NCI-H1417 treated with DMSO at 0.1 percent for 48 hours (cell line): ENCODE measurements around the gene UBXN10.

Experiments
- DNase-seq: peaks from one replicate; lab custom pipeline; 2025; lab: John Stamatoyannopoulos, UW

Gene UBXN10

DNA sequence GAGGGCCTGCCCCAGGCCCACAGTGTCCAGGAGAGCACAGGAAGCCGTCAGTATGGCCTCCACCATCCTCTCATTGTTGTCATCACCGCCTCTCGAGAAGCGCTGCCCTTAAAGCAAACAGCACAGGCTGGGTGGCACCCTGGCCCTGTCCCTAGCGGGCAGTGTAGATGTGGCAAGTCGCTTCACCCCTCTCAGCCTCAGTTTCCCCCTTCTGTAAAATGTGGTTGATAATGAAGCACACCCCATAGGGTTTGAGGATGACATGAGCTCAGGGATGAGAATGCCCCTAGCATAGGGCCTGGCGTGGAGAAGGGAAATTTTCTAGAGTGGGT, 33.3 kb upstream of the UBXN10 start:
- DNase-seq, result no peak

DNA sequence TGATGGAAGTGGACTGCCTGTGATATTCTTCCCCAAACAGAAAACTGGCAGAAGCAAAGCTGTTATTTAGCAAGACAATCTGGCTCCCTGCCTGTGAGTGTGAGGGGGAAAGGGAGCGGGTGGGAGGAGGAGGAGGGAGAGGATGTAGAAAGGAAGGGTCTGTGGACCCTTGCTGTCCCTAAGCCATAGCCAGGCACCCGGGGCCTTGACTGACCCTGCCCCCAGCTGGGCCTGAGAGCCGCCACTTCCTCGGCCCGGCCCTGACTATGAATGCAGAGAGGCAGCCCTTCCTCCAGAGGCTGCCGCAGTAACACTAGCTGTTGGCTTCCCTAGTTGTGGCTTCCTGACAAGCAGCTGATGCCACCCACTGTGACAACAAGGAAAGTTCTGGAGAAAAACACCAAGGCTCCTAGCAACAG, 32.9 kb upstream of the UBXN10 start:
- DNase-seq, result no peak

DNA sequence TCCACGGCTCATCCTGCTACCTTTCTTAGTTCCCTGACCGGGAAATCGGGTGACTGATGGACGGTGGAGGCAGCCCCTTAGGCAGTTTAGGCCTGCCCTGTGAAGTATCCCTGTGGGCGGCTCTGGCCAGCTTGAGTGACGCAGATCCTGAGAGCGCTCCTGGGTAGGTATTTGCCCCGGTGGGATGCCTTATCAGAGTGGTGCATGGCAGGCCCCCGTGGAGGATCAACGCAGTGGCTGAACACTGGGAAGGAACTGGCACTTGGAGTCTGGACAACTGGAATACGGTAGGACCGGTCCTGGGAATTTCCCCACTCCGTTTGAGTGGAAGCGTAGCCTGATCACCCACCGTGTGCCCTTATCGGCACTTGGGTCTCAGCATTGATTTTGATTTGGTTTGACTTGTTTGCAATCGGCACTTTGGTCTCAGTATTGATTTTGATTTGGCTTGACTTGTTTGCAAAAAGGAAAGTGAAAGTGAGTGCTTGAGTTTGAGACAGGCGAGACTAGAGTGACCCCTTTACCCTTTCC, 31.5 kb upstream of the UBXN10 start:
- DNase-seq, result no peak

DNA sequence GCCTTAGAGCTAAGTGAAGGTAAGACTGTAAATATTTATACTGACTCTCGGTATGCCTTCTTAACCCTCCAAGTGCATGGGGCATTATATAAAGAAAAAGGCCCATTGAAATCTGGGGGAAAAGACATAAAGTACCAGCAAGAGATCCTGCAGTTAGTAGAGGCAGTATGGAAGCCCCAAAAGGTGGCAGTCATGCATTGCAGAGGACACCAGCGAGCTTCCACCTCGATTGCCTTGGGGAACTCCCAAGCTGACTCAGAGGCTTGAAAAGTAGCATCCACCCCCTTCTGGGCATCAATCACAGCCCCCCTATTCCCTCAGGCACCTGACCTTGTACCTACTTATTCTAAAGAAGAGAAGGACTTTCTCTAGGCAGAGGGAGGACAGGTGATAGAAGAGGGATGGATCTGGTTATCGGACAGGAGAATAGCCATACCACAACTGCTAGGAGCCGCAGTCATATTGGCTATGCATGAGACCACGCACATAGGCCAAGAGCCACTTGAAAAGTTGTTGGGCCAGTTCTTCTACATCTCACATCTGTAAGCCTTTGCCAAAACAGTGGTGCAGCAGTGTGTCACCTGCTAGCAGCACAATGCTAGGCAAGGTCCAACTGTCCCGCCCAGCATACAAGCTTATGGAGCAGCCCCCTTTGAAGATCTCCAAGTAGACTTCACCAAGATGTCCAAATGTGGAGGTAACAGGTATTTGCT, 27.4 kb upstream of the UBXN10 start:
- no peak for DNase-seq

DNA sequence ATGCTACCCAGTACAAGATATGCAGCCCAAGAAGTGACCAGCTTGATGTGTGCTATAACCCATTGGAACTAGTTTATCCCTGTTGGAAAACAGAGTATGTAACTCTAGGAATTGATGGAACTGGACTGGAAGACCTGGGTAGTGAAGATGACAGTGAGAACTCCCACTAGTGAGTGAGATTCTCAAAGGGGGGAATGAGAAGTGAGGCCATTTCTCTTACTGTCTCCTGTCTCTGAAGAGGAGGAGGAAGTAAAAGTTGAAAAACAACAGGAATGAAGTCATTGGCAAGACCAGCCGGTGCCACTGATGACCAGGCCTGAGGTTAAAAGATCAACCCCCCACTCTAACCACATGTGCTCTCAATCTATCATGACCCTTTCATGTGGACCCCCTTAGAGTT, 25.9 kb upstream of the UBXN10 start:
- no peak for DNase-seq

DNA sequence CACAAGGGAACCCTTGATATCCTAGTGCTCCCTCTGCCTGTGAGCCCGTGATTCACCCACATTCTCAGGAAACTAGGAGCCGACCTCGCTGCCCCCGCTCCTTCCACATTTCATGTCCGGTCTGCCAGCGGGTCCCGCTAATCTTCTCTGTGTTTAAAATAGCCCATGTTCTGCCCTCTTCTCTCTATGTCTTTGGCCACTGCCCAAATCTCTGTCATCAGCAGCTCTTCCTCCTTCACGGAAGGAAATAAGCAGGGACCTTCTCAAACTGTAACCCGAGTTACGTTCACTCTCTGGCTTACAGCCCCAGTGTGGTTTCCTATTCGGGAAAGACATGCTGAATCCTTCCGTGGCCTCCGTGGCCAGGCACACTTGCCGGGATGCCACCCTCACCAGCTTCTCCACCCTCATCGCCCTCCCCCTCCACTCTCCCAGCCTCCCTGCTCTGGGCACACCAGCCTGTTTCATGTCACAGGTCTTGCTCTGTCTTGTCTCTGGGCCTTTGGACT, 21.1 kb upstream of the UBXN10 start:
- no peak for DNase-seq

DNA sequence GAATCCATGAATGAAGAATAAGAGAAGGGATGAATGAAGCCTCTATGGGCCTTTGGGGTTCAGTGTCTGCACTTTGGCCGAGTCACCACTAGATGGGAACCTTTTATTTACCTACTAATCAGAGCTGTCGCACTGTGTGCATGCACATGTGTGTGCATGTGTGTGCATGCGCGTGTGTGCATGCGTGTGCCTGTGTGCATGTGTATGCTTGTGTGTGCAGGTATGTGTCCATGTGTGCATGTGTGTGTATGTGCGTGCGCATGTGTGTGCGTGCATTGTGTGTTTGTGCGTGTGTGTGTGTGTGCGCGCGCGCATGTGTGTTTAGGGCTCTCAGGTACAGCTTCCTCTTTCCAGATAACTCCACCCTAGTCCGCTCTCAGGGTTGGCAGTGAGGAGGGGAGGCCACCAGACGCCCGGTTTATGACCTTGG, 20.4 kb upstream of the UBXN10 start:
- DNase-seq, result no peak

DNA sequence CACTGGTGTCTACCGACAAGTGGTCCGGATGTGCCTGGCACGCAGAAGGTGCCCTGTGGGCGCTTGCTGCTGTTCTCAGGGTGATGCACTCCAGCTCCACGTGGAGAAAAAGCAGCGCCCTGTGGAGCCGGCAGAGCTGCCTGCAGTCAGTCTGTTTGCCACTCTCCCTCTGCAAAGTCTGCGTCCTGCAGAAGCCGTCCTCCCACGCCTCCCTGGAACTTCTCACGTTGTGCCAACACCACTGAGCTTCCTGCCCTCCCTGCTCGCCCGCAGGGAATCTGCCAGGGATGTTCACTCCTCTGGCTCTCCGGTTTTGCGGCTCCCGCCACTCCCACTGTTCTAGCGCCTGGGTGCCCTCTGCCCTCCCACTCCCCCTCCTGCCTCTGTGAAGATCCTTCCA, 19.8 kb upstream of the UBXN10 start:
- DNase-seq, result no peak

DNA sequence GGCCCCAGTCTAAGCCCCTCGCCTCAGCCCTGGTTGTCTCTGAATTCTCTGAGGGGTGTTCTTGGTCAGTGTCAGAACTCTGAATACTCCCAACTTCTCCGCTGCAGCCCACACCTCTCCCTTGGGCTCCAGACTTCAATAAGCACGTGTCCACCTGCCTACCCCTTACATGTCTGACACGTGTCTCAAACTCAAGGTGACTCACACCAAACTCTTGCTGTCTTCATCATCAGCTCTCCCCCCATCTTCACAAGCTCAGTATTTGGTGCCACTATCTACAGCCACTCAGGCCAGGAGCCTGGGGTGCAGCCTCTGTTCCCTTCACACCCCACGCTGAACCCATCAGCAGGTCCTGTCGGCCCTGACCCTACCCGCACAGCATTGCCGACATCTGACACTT, 18.8 kb upstream of the UBXN10 start:
- no peak for DNase-seq

DNA sequence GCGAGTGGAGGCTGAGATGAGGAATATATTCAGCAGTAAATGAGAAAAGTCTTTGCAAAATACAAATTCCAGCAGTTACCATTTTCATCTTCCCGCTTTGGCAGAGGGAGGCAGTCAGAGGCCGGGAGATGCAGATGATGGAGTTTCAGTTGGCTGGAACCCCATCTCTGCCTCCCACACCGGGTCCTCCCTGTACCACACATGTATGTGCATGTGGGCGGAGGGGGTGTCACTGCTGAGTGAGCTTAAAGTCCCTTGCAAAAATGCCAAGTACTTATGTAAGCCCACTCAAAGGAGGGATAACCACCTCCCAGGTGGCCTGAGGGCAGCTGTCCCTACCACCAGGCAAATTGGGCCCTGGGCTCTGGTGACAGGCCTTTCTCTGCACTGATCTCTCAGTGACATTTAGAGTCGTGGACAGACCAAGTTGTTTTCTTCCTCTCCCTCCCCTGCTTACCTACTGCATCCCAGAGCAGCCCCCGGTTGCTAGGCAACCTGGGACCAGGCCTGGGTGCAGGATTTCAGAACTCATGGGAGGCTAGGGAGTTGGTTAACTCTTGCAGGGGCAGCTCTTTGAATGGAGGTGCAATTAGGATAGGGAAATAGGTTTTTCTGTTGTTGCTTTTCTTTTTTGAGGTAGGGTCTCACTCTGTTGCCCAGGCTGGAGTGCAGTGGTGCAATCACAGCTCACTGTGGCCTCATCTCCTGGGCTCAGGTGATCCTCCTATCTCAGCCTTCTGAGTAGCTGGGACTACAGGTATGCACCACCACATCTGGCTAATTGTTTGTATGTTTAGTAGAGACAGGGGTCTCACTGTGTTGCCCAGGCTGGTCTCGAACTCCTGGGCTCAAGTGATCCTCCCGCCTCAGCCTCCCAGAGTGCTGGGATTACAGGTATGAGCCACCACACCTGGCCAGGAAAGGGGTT, 17.1 kb upstream of the UBXN10 start:
- DNase-seq, result no peak

DNA sequence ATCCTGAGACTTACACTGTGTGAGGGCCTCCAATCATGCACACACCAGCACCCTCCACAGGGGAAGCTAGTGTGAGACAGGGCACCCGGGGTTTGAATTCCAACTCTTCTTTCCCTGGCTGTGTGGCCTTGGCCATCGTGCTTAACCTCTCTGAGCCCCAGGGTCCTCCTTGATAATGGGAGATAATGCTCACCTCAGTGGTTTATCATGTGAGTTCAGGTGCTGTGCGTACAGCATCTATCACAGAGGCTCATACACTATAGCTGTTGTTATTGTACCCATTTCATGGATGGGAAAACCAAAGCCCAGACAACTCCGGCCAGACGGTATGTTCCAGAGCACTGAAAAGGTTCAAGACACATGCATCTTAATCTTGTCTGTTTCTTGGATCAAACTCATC, 16.0 kb upstream of the UBXN10 start:
- DNase-seq, result no peak

DNA sequence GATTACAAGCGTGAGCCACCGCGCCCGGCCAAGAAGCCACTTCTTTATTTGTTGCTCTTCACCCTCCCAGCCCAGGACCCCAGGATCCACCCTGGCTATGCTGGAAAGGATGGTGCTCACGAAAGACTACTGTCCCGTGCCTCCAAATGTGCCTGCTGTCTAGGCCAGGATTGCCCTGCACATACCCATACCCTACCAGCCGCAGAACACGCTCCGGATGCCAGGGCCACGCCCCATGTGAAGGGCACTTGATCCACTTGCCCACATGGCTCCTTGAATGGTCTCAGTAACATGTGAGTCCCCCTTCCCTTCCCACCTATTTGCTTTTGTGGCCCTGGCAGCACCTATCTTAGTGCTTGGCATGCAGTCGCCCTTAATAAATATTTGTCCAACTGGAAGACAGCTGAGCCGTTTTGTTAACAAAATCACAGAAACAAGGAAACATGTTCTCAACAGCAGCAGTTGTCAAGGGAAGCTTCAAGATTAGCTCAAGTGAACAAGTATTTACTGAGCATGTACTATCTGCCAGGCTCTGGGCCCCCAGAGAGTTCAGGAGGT, 13.8 kb upstream of the UBXN10 start:
- DNase-seq, result no peak

DNA sequence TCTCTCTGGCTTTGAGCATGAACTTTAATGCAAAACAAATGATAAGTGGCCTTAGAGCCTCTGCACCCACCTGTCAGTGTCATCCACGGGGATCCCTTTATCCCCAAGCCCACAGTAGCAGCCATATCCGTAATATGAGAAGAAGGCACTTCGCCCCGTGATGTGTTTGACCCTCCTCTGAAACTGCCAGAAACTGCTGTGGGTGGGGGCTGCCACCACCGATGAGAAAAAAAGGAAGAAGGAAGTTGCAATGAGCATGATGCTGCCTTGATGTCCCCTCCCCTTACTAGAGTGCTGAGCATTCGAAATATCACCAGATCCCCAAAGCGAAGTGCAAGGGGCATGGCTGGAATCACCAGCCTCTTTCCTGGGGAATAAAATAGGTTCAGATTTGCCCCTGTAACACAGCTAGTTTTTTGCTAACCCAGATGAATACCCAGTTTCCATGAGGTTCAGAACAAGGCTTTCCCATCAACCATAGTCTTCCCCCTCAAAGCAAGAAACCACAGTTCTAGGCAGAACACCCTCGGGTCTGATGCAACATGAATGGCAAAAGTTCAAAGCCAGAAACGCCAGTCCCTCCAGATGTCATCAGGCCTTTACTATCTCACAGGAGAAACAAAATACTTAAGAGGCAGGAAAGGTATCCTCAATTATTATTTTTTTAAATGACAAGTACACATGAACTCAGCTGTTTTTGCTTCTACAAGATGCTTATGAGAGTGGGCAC, 10.8 kb upstream of the UBXN10 start:
- DNase-seq, result no peak

DNA sequence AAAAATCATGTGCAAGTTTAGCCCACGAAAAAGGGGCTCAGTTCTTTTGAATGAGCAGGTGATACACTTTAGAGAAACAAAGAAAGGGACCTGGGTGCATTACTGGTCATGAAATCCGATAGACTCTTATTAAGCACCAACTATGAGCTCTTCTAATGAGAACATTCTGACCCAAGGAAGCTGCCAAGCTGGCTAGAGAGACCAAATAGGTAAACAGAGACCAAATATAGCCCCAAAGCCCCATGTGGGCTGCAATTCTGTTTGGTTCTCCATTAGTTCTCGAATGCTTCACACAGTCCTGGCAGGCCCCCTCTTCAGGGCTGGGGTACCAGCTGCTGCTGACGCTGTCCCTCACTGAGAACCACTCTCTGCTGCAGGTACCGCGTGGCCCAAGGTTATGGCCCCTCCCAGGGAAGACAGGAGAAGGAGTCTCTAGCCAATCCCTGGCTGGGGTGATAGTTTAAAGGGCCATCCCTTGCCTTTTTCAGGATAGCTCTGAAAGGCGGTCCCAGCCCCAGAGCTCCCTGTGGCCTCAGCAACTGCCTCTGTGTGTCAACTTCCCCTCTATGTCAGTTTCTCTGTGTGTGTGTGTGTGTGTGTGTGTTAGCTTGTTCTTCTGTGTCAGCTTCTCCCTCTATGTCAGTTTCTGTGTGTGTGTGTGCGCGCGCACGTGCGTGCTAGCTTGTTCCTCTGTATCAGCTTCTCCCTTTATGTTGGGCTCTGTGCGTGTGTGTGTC, 7.1 kb upstream of the UBXN10 start:
- no peak for DNase-seq

DNA sequence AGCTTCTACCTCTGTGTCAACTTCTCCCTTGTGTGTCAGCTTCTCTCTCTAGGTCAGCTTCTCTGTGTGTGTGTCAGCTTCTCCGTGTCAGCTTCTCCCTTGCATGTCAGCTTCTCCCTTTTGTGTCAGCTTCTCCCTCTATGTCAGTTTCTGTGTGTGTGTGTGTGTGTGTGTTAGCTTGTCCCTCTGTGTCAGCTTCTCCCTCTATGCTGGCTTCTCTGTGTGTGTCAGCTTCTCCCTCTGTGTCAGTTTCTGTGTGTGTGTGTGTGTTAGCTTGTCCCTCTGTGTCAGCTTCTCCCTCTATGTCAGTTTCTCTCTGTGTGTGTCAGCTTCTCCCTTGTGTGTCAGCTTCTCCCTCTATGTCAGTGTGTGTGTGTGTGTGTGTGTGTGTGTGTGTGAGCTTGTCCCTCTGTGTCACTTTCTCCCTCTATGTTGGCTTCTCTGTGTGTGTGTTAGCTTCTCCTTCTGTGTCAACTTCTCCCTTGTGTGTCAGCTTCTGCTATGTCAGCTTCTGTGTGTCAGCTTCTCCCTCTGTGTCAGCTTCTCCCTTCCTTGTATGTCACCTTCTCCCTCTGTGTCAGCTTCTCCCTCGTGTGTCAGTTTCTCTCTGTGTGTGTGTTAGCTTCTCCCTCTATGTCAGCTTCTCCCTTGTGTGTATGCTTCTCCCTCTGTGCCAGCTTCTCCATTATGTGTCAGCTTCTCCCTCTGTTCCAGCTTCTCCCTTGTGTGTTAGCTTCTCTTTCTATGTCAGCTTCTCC, 6.3 kb upstream of the UBXN10 start:
- no peak for DNase-seq

DNA sequence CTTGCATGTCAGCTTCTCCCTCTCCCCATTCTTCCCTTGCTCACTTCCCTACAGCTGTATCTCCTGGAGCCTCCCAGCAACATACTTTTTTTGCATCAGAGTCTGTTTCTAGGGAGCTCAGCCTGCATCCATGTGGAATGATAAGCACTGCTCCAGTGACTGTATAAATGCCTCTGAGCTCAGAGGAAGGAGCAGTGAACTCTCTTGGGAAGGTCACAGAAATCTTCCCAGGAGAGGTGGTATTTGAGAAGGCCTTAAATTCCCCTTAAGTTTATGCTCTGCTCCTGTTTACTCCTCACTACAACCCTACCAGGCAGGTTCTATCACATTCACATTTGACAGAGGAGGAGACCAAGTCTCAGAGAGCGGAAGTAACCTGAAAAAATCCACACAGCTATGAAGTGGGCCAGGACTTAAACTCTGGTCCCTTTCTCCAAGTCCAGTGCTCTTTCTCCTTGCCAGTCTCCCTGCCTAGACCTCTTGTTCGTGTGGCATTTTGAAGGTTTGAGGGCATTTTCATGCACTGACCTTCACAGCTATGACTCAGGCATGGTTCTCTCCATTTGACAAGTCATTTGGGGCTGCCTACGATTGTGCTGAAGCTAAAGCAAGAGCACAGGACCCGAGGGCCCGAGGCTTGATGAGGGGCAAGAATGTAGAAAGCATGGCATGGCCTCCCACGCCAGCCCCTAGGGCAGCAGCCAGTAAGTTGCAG, 5.6 kb upstream of the UBXN10 start:
- no peak for DNase-seq

DNA sequence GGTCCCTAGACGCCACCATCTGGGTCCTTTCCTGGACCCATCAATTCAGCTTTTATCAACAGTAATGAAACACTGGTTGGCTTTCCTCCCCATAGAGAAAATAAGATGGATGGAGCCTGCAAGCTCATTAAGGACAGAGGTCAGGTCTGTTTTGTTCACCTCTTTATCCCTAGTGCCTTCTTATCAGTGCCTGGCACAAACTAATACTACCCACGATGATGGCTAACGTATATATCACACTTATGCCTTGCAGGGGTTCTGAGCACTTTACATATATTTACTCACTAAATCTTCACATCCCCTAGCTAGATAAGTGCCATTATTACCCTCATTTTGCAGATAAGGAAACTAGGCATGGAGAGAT, 5.1 kb upstream of the UBXN10 start:
- no peak for DNase-seq

DNA sequence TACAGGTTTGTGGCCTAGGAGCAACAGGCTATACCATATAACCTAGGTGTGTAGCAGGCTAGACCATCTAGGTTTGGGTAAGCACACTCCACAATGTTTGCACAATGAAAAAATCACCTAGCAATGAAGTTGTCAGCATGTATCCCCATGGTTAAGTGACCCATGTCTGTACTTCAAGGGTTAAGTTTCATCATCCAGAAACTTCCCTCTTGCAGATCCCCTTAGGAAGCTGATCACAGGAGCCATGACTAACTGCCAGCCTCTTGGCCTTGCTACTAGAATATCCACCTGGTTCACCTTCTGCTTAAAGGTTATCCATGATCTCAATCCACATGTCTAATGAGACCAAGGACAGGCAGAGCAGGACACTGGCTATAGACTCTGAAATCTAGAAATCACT, 3.5 kb upstream of the UBXN10 start:
- DNase-seq, result no peak

DNA sequence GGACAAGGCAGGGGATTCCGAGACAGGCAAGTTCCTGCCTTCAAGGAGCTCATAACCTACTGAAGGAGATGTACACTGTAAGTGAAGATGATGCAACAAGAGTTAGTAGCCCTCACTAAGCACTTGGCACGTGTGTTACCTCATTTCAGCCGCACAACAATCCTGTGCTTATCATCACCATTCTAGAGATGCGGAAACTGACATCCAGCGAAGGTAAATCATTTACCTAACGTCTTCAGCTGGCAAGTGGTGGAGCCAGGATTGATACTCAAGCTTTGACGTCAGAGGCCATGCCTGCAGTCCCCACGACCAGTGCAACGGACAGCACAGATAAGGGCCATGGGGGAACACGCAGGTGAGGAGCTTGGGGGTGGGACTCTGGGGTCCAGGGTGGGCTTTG, 2.9 kb upstream of the UBXN10 start:
- no peak for DNase-seq
